ENCODE data around the gene RBFOX2. TPM values are rescaled to one million over a fixed set of nuclear protein-coding genes. Genes with fewer than 3 reads are reported as not detected.

Gene RBFOX2
- total and polyA plus RNA-seq, 10 of the 15 experiments (the other 5 are each of a cell fraction or from before 2014, with no cell fraction given) = 0.01 to 2.7 (median 0.17) TPM; not detected in 4

DNA sequence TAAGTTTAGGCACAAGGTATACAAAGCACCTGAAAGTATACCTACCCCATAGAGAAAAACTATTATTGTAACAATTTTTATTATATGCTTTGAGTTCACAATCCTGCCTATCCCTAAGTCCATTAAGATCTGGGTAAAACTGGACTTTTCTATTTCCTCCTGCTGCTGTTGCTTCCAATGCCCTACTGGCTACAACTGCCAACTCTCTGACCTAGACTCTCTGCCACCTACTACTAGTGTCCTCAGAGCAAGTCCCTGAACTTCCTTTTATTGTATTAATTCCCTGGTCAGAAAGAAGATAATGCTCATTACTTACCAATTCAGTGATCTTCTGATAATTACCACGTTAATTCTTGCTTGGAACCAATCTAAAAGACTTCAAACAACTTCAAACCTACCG lies 70.3 kb downstream of the RBFOX2 start:
- H2AFZ ChIP-seq (ENCODE audit: control insufficient read depth, low read depth, low read length) = no peak overlapping the region
- no peak for FAIRE-seq
- POLR2A ChIA-PET = no interaction called here
- CTCF ChIA-PET = no interaction called here
- RAD21 ChIA-PET (ENCODE audit: unreplicated experiment) = no interaction called here
- H3K4me2 ChIP-seq (ENCODE audit: control insufficient read depth, insufficient read depth) = no peak overlapping the region
- ATAC-seq = no peak
- H3K9me3 ChIP-seq (replicated peaks; ENCODE audit: control insufficient read depth, insufficient read depth, low read length) = no peaks in the 10 kb centered on the region
- BruUV-seq (replicated peaks) = no TSS peak
- 3% methylated on average over 2 of the region's 2 CpGs for WGBS (ENCODE audit: insufficient coverage, insufficient replicate concordance, low lambda C conversion rate, missing lambda C conversion rate)
- H3K36me3 ChIP-seq (ENCODE audit: control insufficient read depth in 2 of 2, insufficient read depth in 2 of 2, low read length in 1 of 2) = no peaks in the 10 kb centered on the region
- intact Hi-C loops (cut with micrococcal nuclease; ENCODE audit: unreplicated experiment) (no loop called here), in situ Hi-C loops (cut with MboI) (no loop called here)
- no peaks in the 10 kb centered on the region for H3K79me2 ChIP-seq (ENCODE audit: control insufficient read depth, insufficient read depth, low read length)
- DNase-seq (ENCODE audit: low read depth, low spot score) = no peak
- H4K20me1 ChIP-seq (ENCODE audit: control insufficient read depth, insufficient read depth) = no peaks in the 10 kb centered on the region
- H3K27me3 ChIP-seq (replicated peaks in 1 of 2; ENCODE audit: control insufficient read depth in 2 of 2, insufficient read depth in 2 of 2, low read length in 1 of 2) = peaks cover 0 to 3% of the 10 kb centered on the region in 2 experiments; a peak in 1 of 4 replicates
- H3K4me3 ChIP-seq = no peak overlapping the region
- SMC1A ChIA-PET (ENCODE audit: uncharacterized antibody, unreplicated experiment) = no interaction called here
- no peak overlapping the region for H3K9ac ChIP-seq (ENCODE audit: control insufficient read depth, insufficient read depth, low read length)
- TF ChIP-seq NFYB (IDR thresholded peaks at IDR 0.05; ENCODE audit: insufficient read depth, low read depth, low read length) (no peak), ZBTB40 (IDR thresholded peaks at IDR 0.05; ENCODE audit: borderline replicate concordance) (no peak), EZH2 (IDR thresholded peaks at IDR 0.05; ENCODE audit: borderline replicate concordance, control insufficient read depth, low read depth, low read length) (no peak)
- no peak overlapping the region for H3K27ac ChIP-seq (ENCODE audit: control insufficient read depth, insufficient read depth)
- H3K4me1 ChIP-seq (ENCODE audit: control insufficient read depth, insufficient read depth, low read length) = no peaks in the 10 kb centered on the region

Measured in GM12878 (cell line).